ENCODE measurements around the gene VASH2.
"Not testable (repeated sequence)": the region's sequence is repeated elsewhere in the genome, so short reads cannot be mapped to it uniquely, and the experiment has no call there.

Gene VASH2

DNA sequence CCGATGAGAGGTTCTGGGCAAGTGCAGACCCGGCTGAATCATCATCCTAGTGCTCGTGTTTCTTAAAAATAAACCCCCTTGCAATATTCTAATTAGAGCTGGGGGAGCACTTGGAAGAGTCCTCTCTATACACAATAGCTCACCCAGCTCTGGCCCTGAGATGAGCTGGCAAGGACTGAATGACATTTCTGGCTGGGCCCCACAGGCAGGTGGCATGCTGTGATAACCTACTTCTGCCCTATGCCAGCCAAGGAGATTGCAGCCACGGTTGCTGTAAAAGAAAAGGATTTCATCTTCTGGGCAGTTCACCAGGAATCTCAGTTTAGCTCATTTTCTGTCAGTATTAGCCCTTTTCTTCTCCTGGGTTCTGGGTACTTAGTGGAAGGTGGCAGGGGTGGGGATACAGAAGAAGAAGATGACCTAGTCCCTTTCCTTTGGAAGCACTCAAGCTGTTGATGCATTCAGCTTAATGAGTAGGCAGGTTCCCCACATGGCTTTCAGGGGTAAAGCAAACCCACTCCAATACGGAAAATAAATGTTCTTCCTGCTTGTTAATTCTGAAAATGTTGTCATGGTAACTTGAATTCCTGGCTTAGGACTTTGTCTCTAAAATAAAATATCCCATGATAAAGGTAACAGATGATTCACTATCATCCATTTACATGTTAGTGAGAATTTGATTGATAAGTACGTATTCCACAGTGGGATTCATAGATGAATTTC, 32.2 kb downstream of the VASH2 start:
- DNase-seq, result no peak

DNA sequence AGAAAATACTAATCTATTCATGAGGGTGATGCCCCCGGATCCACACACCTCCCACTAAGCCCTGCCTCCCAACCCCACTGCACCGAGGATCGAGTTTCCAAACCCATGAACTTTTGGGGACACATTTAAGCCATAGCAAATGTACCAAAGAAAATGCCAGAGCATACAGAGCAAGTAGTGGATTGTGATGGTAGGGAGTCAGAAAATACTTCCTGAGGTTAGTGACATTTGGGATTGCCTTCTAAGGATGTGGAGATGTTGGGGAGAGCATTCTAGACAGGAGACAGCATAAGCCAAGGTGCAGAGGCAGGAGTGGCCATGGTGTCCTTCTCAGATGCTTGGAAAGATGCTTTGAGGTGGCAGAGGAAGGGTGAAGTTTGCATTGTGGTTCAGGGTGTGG, 33.1 kb downstream of the VASH2 start:
- no peak for DNase-seq

DNA sequence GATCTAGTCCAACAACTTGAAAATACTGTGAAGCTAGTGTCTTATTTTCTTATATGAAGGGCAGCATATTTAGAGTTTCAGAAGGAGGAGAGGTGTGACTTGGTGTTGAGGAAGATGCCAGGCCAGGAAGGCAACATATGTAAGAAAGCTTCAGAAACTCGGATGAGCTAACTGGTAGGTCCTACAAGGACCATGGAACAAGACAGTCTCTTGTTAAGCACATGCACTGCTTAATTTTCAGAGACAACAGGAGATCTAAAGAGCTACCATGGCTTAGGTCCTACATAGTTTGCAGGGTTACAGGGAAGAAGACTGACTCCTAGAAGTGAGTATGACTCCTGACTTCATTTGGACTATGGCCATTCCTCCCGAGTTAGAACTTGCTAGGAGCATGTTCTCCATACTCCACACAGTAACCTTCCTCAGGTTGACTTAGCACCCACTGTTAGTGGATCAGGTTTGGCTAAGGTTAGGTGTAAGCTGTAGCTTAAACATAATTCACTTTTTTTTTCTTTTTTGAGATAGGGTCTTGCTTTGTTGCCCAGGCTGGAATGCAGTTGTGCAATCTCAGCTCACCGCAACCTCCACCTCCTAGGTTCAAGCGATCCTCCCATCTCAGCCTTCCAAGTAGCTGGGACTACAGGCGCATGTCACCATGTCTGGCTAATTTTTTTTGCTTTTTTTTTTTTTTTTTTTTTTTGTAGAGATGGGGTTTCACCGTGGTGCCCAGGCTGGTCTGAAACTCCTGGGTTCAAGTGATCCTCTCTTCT, 34.4 kb downstream of the VASH2 start:
- no peak for DNase-seq

DNA sequence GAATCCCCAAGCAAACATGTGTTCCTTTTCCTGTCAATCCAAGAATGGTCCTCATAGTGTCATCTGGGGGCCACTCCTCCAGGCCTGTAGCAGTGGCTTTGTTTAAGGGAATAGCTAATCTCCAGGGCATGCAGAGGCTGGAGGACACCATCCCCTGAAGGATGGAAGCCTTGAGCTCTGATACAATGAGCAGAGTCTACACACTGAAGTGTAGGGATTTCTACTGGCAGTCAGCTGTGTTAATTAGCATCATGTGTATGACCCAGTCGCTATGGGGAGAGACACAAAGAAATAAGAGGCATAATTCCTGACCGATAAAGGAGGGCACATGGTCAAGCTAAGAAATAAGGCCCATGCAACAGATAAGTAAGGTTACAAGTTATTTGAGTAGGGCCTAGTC, 36.2 kb downstream of the VASH2 start:
- DNase-seq, result no peak

DNA sequence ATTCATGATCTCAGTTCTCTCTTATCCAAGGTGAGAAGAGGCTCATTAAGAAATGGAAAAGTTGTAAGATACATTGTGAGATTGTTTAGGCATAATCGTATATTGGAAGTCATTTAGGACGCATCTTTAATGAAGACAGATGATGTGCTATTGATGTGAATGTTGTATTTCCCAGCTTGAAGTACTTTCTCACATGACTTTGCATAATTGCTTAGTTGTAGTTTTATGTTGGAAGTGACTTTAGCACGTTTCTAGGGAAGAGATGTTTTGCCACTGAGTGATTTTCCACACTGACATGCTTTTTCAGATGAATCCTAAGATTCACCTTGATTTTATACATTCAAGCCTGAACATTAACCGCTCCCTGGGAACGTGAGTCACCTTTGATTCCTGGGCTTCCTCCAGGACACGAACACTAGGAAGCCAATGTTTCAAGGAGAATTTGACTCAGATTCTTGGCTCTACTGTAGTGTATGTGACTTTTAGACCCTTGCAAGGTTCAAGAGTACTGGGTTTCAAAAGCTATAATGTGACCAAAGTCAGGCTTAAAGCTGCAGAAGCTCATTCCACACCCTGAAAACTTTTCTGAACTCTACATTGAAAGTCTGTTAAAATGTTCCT, 37.5 kb downstream of the VASH2 start:
- DNase-seq, result no peak

DNA sequence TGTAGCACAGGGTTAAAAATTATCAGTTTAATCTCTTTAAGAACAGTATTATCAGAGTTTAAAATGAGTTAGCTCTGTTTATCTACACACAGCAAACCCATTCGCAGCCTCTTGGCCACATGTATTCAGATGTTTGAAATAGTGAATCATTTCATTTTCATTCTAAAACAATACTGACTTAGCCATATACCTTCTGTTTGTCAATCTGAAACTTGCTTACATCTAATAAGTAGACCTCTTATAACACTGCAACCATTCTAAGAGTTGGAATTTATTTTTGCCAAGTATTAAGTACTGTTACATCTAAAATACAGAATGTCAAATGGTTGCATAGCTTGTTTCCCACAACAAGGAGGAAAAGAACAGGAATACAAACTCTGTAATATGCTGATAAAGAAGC, 39.9 kb downstream of the VASH2 start:
- no peak for DNase-seq

DNA sequence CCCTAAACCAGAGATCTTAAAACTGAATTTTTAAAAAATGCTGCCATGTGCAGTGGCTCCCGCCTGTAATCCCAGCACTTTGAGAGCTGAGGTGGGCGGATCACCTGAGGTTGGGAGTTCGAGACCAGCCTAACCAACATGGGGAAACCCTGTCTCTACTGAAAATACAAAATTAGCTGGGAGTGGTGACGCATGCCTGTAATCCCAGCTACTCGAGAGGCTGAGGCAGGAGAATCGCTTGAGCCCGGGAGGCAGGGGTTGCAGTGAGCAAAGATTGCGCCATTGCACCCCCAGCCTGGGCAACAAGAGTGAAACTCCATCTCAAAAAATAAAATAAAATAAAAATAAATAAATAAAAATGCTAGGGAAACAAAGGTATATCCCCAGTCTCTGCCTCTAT, 43.6 kb downstream of the VASH2 start:
- not testable (repeated sequence) for DNase-seq

DNA sequence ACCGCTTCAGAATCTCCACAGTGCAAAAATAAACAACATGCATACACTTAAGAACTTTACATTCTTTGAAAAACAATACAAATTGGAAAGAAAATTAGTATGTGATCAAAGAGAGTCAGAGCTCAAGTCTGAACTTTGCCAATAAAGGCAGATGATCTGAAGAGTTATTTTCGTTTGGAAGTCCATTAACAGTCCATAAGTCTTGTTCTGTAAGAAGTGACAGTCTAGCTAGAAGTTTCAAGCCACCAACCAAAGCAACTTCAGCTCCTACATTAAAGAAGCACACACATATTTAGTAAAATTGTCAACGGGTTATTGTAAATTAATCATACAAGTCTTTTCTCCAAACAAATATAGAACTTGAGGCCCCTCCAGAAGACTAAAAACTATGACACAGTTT, 44.6 kb downstream of the VASH2 start:
- no peak for DNase-seq

DNA sequence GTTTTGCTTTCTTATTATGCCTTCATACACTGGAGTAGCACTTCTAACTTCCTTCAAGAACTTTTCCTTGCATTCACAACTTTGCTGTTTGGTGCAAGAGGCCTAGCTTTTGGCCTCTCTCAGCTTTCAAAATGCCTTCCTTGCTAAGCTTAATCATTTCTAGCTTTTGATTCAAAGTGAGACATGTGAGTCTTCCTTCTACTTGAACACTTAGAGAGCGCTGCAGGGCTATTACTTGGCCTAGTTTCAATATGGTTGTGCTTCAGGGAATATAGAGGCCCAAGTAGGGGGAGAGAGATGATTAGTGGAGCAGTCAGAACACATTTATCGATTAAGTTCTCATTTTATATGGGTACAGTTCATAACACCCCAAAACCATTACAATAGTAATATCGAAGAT, 52.9 kb downstream of the VASH2 start:
- no peak for DNase-seq

DNA sequence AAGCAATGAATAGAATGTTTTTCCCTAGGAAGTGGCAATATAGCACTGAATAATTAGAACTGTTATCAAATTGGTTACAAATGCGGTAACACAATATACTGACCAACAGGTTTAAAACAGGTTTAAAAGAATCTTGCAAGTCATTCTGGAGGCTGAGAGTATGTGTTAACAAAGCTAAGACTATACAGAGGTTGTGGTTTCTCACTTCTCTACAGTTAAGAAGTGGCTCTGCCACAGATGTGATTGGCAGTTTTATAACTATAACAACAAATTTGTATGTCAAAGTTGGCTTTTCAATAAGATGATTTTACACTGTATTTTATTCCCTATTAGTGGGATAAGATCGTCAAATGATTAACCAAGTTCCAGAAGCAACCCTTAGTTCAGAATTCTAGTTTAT, 58.2 kb downstream of the VASH2 start:
- DNase-seq, result peak; percentile 64

DNA sequence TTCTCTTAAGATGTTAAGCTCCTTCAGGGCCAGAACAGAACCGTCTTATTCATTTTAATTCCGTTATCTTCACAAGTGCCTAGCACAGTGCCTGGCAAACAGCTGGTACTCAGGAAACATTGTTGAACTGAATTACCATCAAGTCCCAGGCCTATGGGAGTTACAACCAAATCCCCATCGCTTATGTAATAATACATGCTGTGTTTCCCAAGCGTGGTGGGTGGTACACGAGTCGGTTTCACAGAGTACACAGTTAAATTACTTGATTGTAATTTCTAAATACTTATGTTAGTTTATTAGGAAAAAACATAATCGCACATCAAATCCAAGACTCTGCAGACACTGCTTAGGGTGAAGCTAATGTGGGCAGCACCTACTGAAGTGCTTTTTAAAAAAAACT, 64.3 kb downstream of the VASH2 start:
- DNase-seq, result peak; percentile 36

DNA sequence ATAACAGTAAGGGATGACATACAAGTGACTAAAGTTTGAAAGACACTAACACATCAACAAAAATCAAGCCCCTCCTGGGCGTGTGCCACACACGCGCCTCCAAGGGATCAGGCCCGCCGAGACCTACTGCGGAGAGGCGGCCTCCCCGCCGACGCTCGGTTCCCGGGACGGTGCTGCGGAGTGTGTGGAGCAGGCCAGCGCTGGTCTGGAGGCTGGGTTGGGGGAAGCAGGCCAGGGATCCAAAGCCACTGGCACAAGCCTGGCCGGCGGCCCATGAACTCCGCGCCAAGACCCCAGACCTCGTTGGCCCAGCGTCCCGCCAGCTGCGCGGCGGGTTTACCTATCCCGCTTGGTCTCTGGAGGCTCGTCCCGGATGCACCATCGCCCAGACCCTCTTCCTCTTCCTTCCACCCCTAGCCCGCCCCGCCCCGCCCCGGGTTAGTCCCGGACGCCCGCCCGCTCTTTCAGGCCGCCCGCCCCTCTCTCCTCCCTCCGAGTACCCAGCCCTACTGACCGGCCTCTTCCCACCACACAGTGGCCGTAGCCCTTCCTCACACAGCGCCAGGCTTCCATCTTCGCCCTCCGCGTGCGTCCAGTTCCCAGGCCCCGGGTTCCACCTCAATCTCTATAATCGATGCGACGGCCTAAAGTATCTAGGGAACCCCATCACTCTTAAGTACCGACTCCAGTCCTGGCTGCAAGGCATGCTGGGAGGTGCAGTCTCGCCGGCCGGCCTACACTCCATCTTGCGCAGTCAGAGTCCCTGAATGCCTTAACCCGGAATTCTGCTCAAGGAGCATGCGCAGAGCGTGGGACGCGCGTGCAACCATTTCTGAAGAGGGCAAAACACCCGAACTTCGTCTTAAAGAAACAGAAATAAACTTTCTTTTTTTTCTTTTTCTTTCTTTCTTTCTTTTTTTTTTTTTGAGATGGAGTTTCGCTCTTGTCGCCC, 65.0 kb downstream of the VASH2 start, which contains the start of gene ANGEL2:
Gene ANGEL2 (minus strand): TSS at position 769 of the 952 bp plus-strand sequence. CDS start 196 bp downstream, at position 573.
- peak; percentile 97 for DNase-seq

DNA sequence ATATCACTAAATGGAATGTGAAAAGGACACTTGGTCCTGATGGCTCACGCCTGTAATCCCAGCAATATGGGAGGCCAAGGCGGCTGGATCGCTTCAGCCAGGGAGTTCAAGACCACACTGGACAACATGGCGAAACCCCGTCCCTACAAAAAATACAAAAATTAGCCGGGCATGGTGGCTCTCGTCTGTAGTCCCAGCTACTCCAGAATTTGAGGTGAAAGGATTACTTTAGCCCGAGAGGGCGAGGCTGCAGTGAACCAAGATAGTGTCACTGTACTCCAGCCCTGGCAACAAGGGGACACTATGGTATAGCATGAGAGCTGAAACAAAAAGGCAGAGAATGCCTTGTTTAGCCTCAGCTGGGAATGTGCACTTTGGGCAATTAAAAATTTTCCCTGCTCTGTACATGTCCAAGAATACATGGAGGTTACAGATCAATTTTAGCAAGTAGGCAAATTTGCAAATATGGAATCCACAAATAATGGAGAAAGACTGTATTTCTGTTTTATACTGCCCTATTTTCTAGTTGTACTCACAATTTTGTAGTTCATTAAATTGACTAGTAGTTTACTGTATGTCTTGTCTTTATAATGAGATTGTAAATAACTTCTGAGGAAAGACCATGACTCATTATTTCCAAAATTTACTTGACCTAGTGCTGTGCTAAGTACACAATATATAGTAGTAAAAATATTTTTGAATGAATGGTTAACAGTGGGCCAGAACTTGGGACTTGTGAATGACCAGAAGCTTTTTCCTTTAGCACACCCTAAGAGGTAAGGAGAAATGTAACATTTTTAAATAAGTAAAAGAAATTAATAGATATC, 67.3 kb downstream of the VASH2 start:
- no peak for DNase-seq

DNA sequence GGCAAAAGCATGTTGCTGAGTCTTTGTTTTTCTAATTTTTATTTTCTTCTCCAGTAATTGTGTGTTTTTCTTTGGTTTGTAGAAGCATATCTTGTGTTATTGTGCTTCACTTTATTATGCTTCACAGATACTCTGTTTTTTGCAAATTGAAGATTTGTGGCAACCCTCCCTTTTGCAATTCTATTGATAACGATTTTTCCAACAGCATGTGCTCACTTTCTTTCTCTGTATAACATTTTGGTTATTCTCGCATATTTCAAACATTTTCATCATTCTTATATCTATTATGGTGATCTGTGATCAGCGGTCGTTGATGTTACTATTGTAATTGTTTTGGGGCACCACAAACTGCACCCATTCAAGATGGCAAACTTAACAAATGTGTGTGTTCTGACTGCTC, 69.1 kb downstream of the VASH2 start:
- DNase-seq, result no peak

DNA sequence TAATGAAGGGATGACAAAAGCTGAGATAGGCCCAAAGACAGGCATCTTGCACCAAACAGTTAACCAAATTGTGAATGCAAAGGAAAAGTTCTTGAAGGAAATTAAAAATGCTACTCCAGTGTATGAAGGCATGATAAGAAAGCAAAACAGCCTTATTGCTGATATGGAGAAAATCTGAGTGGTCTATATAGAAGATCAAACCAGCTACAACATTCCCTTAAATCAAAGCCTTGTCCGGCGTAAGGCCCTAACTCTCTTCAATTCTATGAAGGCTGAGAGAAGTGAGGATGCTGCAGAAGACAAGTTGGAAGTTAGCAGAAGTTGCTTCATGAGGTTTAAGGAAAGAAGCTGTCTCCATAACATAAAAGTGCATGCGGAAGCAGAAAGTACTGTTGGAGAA, 69.7 kb downstream of the VASH2 start:
- no peak for DNase-seq

DNA sequence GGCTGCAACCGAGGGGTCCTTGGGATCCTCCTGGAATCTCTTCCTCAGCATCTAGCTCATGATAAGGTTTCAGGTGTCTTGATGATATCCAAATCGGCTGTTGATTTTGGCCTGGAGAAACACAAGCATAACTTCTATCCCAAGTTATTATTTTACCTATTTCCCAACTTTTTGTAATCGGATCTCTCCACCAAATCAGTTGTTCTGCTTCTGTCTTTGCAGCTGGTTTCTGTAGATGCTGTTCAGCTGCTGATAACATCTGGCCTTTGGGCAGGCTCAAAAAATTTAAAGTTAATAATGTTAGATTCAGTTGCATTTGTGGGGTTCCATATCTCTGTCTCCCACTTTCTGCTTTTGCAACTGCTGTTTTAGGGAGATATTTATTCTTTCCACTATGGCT, 76.7 kb downstream of the VASH2 start:
- DNase-seq, result not testable (repeated sequence)

DNA sequence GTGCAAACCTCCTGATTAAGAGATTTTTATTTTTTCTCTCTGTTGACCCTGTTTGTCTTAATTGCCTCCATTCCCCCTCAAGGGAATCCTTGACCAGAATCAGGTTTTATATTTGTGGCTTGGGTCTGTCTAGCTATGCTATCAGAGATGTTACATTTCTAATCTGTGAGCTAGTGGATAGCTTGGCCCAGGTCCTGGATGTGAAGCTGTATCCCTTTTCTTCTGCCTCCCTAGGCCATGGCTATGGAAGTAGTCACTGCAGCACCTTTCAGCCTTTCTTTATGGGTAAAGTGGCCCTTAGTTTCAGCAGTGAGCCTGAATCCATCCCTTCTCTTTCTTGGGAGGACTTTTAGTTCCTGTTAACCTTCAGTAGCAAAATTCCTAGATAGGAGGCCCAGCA, 82.3 kb downstream of the VASH2 start:
- DNase-seq, result no peak

DNA sequence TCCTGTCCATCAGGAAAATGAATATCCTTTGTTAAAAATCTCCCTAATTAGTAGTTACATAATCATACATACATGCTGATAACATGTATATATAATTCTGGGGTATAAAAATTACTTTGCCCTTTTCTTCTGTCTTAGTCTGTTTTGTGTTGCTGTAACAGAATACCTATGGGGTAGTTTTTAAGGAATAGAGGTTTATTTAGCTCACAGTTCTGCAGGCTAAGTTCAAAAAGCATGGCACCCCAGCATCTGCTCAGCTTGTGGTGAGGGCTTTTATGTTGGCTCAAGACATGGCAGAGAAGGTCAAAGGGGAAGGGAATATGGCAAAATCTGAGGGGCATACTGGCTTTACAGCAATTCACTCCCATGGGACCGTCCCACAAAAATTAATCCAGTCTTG, 84.4 kb downstream of the VASH2 start:
- no peak for DNase-seq

DNA sequence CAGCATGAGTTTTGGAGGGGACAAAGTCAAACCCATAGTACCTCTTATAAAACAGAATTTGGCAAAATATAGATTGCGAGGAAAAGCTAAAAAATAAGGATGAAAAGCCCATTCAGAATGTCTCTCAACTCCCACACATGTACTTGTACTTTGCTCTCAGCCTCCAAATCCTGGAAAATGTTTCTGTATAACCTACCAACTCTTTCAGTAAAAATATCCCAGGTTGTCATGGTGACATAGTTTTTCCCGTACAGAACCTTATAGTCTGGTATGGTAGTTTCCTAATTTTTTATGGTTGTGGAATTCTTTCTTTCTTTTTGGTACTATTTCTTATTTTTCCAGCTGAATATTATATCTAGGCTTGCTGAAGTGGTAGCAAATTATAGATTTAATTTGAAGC, 85.2 kb downstream of the VASH2 start:
- no peak for DNase-seq

All from MV-4-11 (cell line).